Activated naive CD8-positive, alpha-beta T cell (primary cell): ENCODE measurements around the gene CASP14.
"Not testable (repeated sequence)": the region's sequence is repeated elsewhere in the genome, so short reads cannot be mapped to it uniquely, and the experiment has no call there.

ENCODE experiments used
- H3K27ac Mint-ChIP-seq: one replicate; pipeline ENCODE4 v1.8.0; 2021; ENCODE audit warnings: mixed read lengths
- H3K27me3 Mint-ChIP-seq: one replicate; pipeline ENCODE4 v1.8.0; 2021; ENCODE audit warnings: mixed read lengths
- H3K36me3 Mint-ChIP-seq: one replicate; pipeline ENCODE4 v1.8.0; 2021; ENCODE audit warnings: mixed read lengths
- H3K4me1 Mint-ChIP-seq: one replicate; pipeline ENCODE4 v1.8.0; 2021; ENCODE audit warnings: low read depth, mixed read lengths
- H3K4me3 Mint-ChIP-seq: one replicate; pipeline ENCODE4 v1.8.0; 2021; ENCODE audit warnings: mild to moderate bottlenecking, mixed read lengths
- H3K9me3 Mint-ChIP-seq: one replicate; pipeline ENCODE4 v1.8.0; 2021; ENCODE audit warnings: low read depth, mixed read lengths

CASP14 gene

DNA sequence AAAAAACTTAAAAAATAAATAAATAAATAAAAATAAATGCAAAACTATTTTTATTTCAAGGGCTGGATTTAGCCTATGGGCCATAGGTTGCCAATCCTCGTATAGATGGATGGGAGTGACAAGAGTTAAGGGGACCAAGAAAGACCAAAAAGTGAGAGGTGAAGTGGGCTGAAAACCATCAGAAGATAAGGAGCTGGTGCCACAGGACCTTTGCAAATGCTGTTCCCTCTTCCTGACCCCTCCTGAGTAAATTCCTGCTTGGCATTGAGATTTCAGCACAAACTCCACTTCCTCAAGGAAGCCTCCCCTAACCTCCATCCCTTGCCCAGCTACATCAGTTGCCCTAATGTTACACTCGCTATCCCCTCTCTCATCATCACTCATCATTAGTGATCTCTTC, 43.7 kb downstream of the CASP14 start:
- Mint-ChIP-seq H3K27ac (no peak overlapping the region), H3K9me3 (no peaks in the 10 kb centered on the region), H3K4me3 (no peak overlapping the region)

DNA sequence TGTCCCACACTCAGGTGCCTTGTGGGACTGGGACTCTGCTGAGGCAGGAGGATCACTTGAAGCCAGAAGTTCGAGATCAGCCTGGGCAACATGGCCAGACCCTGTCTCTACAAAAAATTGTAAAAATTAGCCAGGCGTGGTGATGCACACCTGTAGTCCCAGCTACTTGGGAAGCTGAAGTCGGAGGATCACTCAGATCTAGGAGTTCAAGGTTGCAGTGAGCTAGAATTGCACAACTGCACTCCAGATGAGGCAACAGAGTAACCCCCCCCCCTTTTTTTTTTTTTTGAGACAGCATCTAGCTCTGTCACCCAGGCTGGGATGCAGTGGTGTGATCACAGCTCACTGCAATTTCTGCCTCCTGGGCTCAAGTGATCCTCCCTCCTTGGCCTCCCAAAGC, 46.9 kb downstream of the CASP14 start:
- no peak overlapping the region for H3K27ac Mint-ChIP-seq
- no peaks in the 10 kb centered on the region for H3K27me3 Mint-ChIP-seq
- H3K4me1 Mint-ChIP-seq, result no peaks in the 10 kb centered on the region
- H3K36me3 Mint-ChIP-seq, result no peaks in the 10 kb centered on the region
- no peaks in the 10 kb centered on the region for H3K9me3 Mint-ChIP-seq
- no peak overlapping the region for H3K4me3 Mint-ChIP-seq

More for the DNA sequence above, 43.7 kb downstream of the CASP14 start:
- no peaks in the 10 kb centered on the region for H3K36me3 Mint-ChIP-seq
- no peaks in the 10 kb centered on the region for H3K4me1 Mint-ChIP-seq
- H3K27me3 Mint-ChIP-seq, result peaks cover 4% of the 10 kb centered on the region

DNA sequence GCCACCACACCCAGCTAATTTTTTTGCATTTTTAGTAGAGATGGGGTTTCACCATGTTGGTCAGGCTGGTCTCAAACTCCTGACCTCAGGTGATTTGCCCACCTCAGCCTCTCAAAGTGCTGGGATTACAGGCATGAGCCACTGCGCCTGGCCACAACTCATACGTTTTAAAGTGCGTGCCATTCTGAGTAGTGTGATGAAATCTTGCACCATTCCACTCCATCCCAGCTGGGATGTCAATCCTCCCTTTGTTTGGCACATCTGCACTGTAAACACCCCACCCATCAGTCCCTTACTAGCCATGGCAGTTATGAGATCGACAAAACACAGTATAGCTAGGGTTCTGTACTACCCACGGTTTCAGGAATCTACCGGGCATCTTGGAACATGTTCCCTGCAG, 48.7 kb downstream of the CASP14 start:
- H3K4me1 Mint-ChIP-seq, H3K27me3 Mint-ChIP-seq, H3K36me3 Mint-ChIP-seq, H3K9me3 Mint-ChIP-seq, H3K4me3 Mint-ChIP-seq, H3K27ac Mint-ChIP-seq: not testable (repeated sequence)

DNA sequence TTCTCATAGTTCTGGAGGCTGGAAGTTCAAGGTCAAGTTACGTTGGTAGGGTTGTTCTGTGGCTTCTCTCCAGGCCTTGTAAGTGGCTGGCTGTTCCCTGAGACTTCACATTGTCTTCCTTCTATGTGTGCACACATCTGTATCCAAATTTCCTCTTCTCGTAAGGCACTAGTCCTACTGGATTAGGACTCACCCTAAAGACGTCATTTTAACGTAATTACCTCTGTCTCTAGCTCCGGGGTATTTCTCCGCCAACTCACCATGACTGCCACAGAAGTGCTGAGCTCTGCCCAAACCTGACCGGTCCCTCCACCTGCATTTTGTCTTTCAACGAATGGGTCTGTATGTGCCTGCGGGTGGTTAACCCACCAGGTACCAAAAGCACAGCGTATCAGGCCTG, 49.2 kb downstream of the CASP14 start:
- H3K4me1 Mint-ChIP-seq, result no peaks in the 10 kb centered on the region
- no peaks in the 10 kb centered on the region for H3K27me3 Mint-ChIP-seq
- H3K27ac Mint-ChIP-seq, result no peak overlapping the region
- H3K4me3 Mint-ChIP-seq, result no peak overlapping the region
- H3K9me3 Mint-ChIP-seq, result peaks cover 2% of the 10 kb centered on the region
- no peaks in the 10 kb centered on the region for H3K36me3 Mint-ChIP-seq

DNA sequence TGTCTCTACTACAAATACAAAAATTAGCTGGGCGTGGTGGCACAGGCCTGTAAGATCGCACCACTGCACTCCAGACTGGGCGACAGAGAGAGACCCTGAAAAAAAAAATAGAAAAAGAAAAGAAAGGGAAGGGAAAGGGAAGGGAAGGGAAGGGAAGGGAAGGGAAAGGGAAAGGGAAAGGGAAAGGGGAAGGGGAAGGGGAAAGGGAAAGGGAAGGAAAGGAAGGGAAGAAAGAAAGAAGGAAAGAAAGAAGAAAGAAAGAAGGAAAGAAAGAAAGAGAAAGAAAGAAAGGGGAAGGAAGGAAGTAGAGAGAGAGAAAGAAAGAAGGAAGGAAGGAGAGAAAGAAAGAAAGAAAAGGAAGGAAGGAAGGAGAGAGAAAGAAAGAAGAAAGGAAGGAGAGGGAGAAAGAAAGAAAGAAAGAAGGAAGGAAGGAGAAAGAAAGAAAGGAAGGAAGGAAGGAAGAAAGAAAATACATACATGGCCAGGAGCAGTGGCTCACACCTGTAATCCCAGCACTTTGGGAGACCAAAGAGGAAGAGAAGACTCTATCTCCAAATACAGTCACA, 49.8 kb downstream of the CASP14 start:
- no peak overlapping the region for H3K27ac Mint-ChIP-seq
- no peaks in the 10 kb centered on the region for H3K36me3 Mint-ChIP-seq
- H3K4me3 Mint-ChIP-seq, result no peak overlapping the region
- H3K9me3 Mint-ChIP-seq, result peaks cover 5% of the 10 kb centered on the region
- H3K27me3 Mint-ChIP-seq, result no peaks in the 10 kb centered on the region
- H3K4me1 Mint-ChIP-seq, result no peaks in the 10 kb centered on the region

DNA sequence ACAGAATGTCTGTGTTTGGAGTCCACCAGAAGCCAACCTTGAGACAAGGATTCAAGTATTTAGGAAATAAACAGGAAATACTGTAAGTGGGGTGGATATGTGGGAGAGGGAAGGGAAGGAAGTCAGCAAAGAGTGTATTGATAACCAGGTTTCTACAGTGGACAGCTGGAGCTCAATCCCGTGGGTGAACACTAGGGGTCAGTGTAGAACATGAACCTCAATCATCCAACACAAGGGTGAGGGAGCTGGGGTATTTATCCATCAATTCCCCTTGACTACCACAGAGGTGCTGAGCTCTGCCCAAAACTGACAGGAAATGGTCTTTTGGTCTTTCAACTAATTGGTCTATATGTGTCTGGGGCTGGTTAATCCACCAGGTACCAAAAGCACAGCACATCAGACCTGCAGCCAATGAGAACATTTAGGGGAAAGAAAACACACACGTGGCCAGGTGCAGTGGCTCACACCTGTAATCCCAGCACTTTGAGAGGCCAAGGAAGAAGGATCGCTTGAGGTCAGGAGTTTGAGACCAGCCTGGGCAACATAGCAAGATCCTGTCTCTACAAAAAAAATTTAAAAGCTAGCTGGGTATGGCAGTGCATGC, 52.3 kb downstream of the CASP14 start:
- Mint-ChIP-seq H3K36me3 (peaks cover 4% of the 10 kb centered on the region), H3K4me1 (peaks cover 4% of the 10 kb centered on the region), H3K27ac (no peak overlapping the region), H3K27me3 (no peaks in the 10 kb centered on the region), H3K9me3 (peaks cover 11% of the 10 kb centered on the region), H3K4me3 (no peak overlapping the region)

DNA sequence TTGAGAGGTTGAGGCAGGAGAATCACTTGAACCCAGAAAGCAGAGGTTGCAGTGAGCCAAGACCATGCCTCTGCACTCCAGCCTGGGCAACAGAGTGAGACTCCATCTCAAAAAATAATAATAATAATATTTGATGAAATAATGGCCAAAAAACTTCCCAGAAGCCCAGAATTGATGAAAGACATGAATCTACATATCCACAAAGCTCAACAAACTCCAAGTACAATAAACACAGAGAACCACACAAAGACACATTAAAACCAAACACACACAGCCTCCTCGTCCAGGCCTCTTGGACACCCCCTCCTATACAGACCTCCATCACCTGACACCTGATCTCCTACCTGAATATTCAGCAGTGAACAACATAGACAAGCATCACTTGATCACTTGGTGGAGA, 54.7 kb downstream of the CASP14 start:
- Mint-ChIP-seq H3K4me1 (peaks cover 14% of the 10 kb centered on the region), H3K27me3 (no peaks in the 10 kb centered on the region), H3K36me3 (peaks cover 4% of the 10 kb centered on the region), H3K27ac (no peak overlapping the region), H3K9me3 (peaks cover 11% of the 10 kb centered on the region), H3K4me3 (no peak overlapping the region)

DNA sequence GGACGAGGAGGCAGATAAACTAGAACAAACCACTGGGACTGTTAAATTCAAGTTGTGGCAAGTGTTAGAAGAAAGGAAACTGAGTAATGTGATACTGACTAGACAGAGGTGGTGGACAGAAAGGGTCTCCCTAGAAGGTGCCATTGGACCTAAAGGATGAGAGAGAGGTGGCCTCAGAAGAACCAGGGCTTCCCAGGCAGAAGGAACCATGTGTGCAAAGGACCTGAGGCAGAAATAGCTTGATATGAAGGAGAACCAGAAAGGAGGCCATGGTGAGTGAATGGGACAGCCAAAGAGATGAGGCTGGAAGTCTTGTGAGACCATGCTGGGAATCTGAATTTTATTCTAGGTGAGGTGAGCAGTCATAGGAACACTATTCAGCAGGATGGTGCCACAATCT, 55.1 kb downstream of the CASP14 start:
- Mint-ChIP-seq H3K27ac (no peak overlapping the region), H3K4me1 (peaks cover 14% of the 10 kb centered on the region), H3K36me3 (peaks cover 4% of the 10 kb centered on the region), H3K27me3 (no peaks in the 10 kb centered on the region), H3K9me3 (peaks cover 11% of the 10 kb centered on the region), H3K4me3 (no peak overlapping the region)

DNA sequence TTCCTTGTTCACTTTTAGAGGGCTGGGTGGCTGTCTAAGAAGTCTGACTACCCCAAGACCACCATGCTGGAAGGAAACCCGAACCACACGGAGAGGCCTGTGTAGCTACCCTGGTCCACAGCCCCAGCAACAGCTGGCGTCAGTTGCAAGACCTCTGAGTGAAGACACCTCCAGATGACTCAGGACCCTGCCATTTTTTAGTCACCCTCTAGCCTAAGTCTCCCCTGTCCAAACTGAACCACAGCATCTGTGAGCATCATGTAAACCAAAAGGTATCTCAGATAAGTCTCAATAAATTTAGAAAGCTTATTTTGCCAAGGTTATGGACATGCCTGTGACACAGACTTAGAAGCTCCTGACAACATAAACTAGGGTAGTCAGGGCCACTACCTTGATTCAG, 55.8 kb downstream of the CASP14 start:
- H3K36me3 Mint-ChIP-seq, result peaks cover 4% of the 10 kb centered on the region
- peaks cover 14% of the 10 kb centered on the region for H3K4me1 Mint-ChIP-seq
- H3K27me3 Mint-ChIP-seq, result no peaks in the 10 kb centered on the region
- H3K9me3 Mint-ChIP-seq, result peaks cover 11% of the 10 kb centered on the region
- no peak overlapping the region for H3K27ac Mint-ChIP-seq
- H3K4me3 Mint-ChIP-seq, result no peak overlapping the region

DNA sequence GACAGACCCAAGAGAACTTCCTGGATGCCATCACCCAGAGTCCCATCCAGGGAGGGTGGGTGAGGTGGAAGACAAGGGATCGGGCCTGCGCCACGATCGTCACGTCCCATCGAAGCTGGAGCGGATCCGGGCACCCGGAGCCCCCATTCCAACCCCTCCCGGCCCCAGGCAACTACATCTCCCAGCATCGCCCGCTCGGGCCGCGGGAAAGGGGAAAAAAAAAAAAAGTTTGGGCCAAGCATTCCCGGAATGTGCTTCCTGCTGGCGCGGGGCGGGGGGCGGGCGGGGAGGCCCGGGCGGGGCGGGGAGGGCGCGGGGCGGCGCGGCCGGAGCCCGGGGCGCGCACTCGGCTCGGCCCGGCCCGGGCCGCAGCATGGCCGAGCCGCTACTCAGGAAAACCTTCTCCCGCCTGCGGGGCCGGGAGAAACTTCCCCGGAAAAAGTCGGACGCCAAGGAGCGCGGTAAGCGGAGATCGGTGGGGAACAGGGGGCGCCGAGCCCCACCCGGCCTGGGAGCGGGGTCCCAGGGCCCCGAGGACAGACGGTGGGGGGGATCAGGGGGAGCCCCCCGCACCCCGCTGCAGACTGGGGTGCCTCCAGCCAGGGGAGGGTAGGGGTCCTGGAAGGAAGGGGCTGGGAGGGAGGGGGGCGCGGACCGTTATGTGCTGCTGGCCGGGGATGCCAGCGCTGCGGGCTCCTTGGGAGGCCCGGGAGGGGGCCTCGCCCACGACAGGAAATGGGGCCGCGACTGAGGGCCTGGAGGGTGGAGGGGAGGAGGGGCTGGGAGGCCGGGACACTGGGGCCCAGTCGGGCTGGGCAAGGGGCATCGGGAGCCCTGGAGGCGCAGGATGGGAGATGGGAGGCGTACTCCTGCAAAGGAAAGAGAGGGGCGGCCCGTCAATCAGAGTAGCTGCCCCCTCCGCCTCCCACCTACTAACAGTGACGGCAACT, 58.1 kb downstream of the CASP14 start, which contains the start of gene SYDE1:
SYDE1 (plus strand) TSS at position 341 of the 950 bp plus-strand sequence; CDS start at position 374, 33 bp downstream.
- Mint-ChIP-seq H3K4me1 (peaks cover 14% of the 10 kb centered on the region), H3K4me3 (peak within 1 kb of the TSS; percentile 91), H3K36me3 (peaks cover 4% of the 10 kb centered on the region), H3K27ac (peak within 1 kb of the TSS; percentile 76), H3K9me3 (peaks cover 11% of the 10 kb centered on the region), H3K27me3 (no peaks in the 10 kb centered on the region)
